Stimulated activated CD8-positive, alpha-beta memory T cell treated with anti-CD3 and anti-CD28 coated beads, Interleukin-12 subunit alpha, Interleukin-12 subunit beta, amount 100 ng/mL, for 24 hours (primary cell): ENCODE results near the gene CCDC28A.

ENCODE experiments used
- DNase-seq: peaks from one replicate; pipeline ENCODE4 v3.0.0-alpha.2; 2020; ENCODE audit errors: extremely low read depth

The CCDC28A gene

DNA sequence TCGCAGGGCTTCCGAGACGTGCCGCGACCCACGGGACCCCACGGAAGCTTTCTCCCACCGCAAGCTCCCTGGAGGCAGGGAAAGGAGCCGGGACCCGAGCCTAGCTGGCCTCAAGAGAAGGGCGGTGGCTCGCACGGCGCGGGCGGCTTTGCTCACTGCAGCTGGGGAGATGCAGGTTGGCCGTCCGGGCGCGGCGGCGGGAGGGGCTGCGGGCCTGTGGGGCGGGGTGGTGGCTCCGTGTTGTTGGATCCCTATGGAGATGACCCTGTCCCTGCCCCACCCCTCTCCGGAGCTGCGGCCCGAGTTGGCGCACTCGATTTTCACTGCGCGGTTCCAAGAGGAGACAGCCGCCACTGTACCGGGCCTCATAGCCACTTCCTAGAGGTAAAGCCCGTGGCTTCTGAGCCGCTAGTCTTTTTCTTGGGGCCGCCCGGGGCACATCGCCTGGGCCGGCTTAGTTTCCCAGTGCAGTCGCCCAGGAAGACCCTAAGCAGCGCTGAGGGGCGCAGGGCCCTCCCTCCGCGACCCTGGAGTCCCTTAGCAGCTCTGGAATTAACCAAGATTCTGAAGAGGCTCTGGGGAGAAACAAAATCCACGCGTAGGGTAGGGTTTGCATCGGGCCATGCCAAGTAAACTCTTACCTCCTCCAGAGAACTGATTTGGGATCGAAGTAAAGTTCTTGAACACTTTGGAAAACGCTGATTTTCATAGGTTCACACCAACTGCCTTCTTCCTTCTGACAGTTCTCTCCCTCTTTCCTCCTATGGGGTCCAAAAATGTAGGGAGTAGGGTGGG is 22.4 kb downstream of the CCDC28A start, which contains the start of gene ECT2L:
ECT2L (plus strand) TSS at position 279 of the 795 bp plus-strand sequence. CDS start 17,188 bp downstream, outside the sequence.
- DNase-seq = no peak

DNA sequence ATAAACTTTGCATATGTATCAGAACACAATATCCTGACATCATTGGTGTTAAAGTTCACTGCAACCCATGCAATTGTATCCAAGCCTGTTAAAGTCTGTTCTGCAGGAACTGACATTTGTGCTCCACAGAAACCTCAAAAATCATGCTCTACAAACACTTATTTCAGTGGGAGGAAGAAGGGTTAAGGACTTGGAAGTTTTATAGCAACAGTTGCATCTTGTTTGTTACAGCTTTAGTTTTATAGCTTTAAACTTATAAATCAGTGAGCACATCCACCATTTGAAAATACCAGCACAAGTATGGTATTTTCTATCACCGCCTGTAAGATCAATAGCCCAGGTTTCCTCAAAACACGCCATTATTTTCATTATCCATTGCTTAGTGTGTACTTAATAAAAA is 23.2 kb downstream of the CCDC28A start:
- DNase-seq = no peak

DNA sequence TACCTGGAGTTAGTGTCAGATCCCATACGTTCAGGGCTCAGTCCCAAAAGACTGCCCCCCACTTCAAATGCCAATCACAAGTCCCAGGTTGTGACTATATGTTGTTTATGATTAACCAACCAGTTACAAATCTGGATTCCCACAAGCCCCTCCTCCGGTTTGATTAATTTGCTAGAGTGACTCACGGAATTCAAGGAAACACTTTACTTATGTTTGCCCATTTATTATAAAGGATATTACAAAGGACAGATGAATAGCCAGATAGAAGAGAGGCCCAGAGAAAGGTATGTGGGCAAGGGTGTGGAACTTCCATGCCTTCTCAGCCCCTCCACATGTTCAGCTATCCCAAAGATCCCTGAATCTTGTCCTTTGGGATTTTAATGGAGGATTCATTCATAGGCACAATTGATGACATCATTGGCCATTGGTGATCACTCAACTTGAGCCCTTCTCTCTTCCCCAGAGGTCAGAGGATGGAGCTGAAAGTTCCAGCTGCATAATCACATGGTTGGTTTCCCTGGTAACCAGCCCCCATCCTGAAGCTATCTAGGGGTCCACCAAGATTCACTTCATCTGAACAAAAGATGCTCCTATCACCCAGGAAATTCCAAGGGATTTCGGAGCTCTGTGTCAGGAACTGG is 24.4 kb downstream of the CCDC28A start:
- no peak for DNase-seq

DNA sequence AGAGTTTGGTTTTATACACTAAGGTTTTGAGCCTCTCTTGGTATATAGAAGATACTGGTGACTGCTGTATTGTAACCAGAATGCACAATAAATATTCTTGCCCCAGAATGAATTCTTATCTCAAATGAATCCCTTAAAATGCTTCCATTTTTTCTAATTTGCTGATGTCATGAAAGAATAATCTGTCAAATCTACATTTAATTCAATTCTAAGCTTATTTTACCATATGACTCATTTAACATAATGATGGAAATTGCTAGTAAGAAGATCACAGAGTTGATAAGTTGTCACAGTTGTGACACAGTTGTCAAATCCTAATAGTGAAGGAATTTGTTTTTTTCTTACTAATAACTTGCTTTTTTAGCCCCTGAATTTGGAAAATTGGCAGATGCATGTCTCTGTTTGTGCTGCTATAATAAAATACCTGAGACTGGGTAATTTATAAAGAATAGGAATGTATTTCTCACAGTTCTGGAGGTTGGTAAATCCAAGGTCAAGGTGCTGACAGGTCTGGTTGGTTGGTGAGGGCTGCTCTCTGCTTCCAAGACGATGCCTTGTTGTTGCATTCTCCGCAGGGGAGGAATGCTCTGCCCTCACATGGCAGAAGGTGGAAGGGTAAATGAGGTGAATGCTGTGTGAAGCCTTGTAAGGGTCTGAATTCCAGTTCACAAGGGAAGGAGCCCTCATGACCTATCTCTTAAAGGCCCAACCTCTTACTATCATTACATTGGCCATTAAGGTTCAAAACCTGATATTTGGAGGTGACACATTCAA is 27.0 kb downstream of the CCDC28A start:
- DNase-seq = no peak

DNA sequence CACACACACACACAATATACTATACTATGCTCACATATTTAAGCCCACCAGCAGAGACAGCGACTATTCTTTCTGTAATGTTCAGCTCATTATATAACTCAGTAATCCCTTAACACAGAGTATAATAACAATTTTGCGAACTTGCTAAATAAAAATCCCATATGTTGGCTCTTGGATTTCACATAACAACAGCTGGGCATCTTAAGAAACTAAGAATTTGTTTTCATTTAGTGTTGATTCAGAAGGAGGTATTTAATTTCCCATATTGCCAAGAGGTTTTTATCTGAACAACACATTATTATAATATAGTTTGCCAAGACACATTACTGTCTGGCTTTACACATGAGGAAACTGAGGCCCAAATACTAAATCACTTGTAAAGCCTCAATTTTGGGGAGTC is 29.8 kb downstream of the CCDC28A start:
- no peak for DNase-seq

DNA sequence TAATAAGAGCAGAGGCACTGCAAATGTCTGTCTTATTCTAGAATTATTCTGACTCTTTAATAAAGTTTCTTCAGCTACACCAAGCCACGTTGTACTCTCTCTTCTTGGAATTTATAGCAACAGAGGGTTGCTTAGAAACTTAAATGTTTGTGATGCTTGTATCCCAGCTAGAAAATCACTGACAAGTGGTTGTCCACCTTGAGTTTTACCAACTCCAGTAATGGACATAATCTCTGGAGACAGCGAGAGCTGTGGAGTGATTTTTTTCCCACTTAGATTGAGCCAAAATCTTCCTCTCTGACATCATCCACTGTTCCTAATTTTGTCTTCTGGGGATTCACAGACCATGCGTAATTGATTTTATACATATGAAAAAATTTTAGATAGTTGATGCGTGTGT is 30.3 kb downstream of the CCDC28A start:
- no peak for DNase-seq

DNA sequence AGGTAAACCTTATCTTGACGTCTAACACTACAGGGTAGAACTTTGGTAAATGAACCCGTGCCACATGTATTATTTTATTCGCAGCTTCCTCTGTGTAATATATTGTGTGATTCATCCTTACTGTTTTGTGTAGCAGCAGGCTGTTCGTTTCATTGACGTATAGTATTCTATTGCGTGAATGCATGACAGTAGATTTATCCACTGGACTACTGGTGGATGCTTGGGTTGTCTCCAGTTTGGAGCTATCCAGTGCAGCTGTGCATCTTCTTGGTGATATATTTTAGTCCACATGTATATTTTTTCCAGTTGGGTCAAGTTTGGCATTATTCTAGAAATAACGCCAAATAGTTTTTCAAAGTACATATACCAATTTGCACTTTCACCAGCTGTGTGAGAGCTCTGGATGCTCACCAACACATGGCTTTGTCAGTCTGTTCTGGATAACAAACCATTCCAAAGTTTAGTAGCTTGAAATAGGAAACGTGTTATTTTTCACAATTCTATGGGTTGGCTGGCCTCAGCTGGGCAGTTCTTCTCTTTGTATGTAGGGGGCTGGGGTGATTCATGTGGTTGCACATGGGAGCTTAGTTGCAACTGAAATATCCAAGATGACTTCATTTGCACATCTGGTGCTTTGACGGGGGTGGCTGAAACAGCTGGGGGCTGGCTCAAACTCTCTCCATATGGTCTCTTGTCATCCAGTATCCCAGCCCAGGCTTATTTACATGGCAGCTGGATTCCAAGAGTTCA is 31.6 kb downstream of the CCDC28A start:
- DNase-seq = no peak

DNA sequence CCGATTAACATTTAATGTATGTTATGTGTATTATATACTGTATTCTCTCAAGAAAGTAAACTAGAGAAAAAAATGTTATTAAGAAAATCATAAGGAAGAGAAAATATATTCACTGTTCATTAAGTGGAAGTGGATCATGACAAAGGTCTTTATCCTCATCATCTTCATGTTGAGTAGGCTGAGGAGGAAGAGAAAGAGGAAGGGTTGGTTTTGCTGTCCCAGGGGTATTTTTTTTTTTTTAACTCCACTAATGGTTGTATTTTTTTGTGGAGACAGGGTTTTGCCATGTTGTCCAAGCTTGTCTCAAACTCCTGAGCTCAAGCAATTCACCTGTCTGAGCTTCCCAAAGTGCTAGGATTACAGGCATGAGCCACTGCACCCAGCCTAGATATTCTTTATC is 33.3 kb downstream of the CCDC28A start:
- DNase-seq = no peak

DNA sequence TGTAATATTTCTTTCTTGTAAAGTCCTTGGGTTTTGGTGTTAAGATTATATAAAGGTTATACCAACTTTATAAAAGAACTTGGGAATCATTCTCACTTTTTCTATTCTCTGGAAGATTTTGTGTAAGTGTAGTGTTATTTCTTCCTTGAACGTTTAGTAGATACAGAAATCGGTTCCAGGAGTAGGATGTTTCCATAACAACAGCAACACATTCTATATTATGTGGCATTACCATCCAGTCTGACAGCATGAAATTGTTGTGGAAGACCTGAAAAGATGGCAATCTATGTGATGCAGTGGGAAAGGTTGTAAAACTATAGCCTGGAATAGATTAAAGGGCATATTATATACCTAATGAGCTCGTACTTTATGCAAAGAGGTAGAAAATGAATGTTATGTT is 36.1 kb downstream of the CCDC28A start:
- DNase-seq = no peak

DNA sequence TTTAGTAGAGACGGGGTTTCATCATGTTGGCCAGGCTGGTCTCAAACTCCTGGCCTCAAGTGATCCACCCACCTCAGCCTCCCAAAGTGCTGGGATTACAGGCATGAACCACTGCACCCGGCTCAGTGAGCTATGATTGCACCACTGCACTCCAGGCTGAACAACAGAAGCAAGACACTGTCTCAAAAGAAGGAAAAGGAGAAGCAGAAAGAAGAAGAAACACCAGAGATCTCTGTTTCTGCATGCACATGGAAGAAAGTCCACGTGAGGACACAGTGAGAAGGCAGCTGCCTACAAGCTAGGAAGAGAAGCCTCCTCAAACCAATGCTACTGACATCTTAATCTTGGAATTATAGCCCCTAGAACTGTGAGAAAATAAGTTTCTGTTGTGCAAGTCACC is 38.3 kb downstream of the CCDC28A start:
- DNase-seq = no peak

DNA sequence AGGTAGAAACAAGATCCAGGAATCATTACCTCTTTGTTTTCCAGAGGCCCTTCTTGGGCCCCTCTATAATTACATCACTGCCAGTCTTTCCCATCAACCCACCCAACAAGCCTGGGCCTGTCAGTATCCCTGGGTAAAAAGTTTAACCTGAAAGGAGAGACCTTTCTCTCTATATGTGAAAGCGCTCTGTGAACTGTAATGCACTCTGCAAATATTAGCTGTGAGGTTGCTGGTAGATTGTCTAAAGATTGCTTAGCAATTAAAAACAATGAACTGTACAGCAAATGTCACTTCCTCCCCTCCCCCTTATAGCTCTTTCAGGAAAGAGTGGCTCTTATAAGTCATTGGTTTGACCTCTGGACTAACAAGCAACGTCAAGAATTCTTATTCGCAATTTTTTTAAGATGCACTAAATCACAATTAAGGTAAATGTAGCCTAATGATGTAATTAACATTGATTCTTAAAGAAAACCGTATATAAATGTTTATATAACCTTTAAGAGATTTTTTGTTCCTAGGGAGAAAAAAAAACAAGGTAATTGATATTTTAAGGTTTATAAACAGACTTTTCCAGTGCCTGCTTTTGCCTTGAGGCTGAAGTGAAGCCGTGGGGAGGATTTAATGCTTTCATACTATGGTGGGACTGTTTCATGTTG is 40.7 kb downstream of the CCDC28A start:
- DNase-seq = no peak

DNA sequence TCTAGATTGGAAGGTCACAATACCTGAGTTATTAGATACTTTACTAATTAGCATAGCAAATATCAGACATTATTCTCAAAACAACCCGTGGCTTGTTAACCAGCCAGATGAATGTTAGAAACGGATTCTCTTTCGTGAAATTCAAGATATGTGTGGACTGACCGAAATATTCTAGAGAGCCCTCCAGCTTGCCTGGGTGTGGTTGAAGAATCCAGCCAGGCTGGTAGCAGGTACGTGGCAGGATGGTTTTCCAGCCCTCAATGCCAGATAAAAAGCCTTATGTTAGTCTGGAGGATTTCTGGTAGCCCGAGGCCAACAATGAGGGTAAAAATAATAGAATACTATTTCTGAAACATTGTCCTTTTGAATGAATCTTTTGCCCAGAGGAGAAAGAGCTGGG is 41.7 kb downstream of the CCDC28A start:
- no peak for DNase-seq

DNA sequence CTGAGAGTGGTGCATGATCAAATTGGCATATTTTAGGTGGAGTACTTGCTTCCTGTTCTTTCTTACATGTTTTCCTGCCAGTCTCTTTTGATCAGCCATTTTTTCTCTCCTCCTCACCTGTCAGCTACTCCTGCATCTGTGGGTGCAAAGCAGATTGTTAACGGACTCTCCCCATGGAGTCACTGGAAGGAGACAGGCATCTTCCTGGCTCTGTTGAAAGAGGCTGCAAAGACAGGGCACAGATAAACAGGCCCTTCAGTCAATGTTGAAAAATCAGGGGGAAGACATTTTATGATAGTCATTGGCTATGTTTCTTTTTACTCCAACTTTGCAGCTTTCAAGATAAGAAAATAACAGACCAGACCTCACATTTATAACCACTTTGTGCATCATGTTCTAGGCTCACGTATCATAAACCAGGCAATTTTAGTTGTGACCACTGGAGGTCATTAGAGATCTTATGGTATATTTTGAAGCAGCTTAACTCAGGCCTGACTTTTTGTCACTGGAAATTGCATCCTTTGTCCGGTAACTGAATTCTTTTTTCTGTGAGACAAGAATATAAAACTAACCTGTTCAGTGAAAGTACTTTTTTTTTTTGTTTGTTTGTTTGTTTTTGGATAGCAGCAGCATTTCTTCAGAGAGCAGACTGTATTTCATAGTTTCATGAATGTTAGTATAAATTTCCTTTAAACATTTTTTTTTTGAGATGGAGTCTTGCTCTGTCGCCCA is 42.4 kb downstream of the CCDC28A start:
- no peak for DNase-seq

DNA sequence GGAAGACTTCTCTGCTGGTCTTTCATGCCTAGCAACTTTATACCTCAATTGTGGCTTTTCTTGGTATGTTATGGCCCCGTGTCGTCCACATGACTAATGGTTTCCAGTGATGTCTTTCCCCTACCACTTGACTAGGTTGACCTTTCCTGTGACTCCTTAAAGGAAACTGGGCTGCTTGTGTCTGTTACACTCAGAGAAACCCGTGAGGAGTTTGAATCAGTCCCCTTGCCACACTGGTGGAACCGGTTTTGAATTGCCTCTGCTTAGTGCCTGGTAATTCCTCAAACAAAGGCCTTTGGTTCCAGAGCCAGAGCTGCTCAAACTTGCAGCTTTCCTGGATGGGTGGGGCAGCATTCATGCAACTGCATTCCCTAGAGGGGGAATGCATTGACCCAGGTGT is 44.2 kb downstream of the CCDC28A start:
- DNase-seq = no peak

DNA sequence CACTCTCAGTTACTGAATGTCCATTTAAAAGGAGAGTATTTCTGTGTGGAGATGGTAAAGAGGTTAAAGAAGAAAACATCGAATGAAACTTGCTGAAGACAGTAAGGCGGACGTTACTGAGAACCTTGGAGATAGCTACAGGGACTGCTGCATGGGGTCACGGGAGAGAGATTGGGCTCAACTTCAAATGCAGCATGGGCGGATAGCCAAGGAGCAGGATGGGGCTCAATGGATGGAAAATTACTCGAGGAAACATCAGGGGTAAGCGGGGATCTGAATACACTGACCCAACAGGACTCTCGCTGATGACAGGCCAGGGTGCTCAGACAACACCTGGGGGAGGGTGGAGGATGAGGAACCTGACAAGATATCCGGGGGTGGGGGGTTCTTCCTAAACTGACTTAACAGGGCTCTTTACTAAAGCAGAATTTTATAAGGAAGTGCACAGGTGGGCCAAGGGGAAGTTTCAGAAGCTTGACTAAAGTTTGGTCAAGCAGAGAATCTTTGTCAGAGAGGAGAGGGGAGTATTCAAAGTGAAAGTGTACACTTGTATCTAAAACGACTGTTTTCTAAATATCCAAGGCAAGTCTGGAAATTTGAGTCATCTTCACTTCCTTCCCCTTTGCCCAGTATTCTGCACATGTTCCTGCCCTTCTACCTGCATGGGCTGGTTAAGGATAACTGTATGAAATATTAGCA is 45.1 kb downstream of the CCDC28A start:
- no peak for DNase-seq

DNA sequence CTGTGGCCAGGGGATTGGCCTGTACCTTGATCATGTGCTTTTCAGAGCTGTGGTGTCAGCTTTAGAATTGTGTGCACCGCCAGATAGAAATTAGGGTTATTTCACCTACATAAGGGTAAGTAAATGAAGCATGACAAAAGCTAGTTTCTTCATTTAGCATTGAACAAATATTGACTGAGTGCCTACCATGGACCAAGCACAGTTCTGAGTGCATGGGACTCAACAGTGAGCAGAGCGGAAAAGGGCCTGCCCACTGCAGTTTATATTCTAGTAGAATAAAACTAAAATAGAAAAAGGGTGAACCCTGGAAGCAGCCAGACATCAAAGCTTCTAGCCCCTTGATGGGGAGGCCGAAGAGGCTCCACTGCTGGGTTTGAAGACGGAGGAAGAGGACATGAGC is 48.0 kb downstream of the CCDC28A start:
- no peak for DNase-seq

DNA sequence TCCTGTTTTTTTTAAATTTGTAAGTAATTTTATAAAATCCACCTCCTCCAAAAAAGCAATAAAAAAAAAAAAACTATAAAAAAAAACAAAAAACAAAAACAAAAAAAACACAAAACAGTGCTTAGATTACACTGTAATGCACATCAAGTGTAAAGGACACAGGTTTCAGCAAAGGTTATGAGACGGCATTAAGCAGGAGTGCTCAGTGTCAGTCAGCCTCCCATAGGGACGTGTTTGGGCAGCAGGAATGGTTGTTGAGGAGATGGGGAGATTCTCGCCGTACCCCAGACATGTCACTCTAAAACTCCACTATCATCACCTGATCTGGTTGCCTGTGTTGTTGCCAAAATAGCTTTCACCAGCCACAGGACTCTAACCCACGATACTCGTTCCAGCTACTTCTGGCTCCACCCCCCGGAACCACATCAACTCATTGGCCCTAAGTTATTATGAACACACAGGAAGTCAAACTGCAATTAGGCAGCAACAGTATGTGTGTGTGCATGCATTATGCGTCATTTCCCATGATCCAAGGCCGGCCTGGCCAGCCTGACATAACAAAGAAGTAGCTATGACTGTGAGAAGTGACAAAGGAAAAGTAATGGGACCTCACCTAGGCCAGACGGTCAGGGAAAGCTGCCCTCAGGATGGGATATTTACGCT is 51.0 kb downstream of the CCDC28A start:
- DNase-seq = no peak

DNA sequence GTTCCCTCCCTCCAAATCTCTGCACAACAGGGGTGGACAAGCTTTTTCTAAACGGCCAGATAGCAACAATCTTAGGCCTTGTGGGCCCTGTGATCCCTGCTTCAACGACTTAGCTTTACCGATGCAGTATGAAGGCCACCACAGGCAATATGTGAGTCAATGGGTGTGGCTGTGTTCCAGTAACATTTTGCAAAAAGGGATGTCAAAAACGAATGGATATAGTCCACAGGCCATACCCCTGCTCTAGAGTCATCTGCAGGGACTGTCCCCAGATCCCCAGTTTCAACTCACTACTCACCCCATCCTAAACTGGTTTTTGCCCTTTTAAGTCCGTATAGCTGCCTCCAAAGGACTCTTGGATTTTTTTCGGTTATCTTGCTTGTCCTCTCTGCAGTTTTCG is 56.7 kb downstream of the CCDC28A start:
- DNase-seq = no peak

DNA sequence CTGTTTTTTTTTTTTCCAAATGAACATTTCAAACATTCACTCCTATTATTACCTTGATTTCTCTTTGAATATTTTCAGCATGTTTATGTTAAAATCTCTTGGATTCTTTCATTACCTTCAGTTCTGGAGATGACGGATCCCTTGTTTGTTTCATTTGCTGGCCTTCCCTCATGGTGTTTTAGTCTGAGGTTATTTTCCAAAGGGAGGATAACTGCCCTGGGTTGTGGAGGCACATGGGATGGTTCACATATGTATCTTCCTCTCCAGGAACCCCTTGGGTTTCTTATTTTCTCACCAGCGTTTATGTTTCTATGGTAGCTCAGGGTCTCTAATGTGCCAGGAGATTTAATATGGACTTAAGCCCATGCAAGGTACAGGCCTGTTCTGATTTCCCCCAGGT is 58.6 kb downstream of the CCDC28A start:
- no peak for DNase-seq
